SK-N-SH treated with all-trans-retinoic acid at 6 μM for 48 hours (cell line): ENCODE data around the gene CAMKMT.
A peak's percentile ranks its signal among the peaks of the same experiment; 100 is the strongest.

ENCODE experiments used
- ATAC-seq: fragments of 200-7000 bp; cut with Tn5 transposase; 3 replicates; pipeline ENCODE4 v1.9.1; 2020; ENCODE audit warnings: mild to moderate bottlenecking, moderate library complexity
- BACH2 ChIP-seq: fragments of 250-450 bp; sonication (Bioruptor Pico); IDR thresholded peaks from 2 replicates; pipeline ENCODE4 v1.9.0; 2021; ENCODE audit warnings: mild to moderate bottlenecking, borderline replicate concordance
- CSDC2 ChIP-seq: fragments of 250-450 bp; sonication (Bioruptor Pico); IDR thresholded peaks from 2 replicates; pipeline ENCODE4 v1.5.0; 2020; ENCODE audit warnings: mild to moderate bottlenecking, moderate library complexity
- ESRRG ChIP-seq: fragments of 250-450 bp; sonication (Bioruptor Pico); IDR thresholded peaks from 2 replicates; pipeline ENCODE4 v1.6.1; 2021; ENCODE audit warnings: mild to moderate bottlenecking
- GLIS3 ChIP-seq: fragments of 250-450 bp; sonication (Bioruptor Pico); IDR thresholded peaks from 2 replicates; pipeline ENCODE4 v1.5.0; 2020; ENCODE audit warnings: mild to moderate bottlenecking, moderate library complexity
- ISL1 ChIP-seq: fragments of 250-450 bp; sonication (Bioruptor Pico); IDR thresholded peaks from 2 replicates; pipeline ENCODE4 v2.1.2; 2022; ENCODE audit warnings: mild to moderate bottlenecking, moderate library complexity
- OSR1 ChIP-seq: fragments of 250-450 bp; sonication (Bioruptor Pico); IDR thresholded peaks from 2 replicates; pipeline ENCODE4 v1.8.0; 2022; ENCODE audit warnings: moderate library complexity, mild to moderate bottlenecking, inconsistent platforms
- PATZ1 ChIP-seq: fragments of 250-450 bp; sonication (Bioruptor Pico); IDR thresholded peaks from 2 replicates; pipeline ENCODE4 v1.8.0; 2020; ENCODE audit warnings: mild to moderate bottlenecking, moderate library complexity, borderline replicate concordance
- POU6F1 ChIP-seq: fragments of 250-450 bp; sonication (Bioruptor Pico); IDR thresholded peaks from 2 replicates; pipeline ENCODE4 v1.8.0; 2021; ENCODE audit warnings: low read depth, mild to moderate bottlenecking, moderate library complexity, borderline replicate concordance
- PPARA ChIP-seq: fragments of 250-450 bp; sonication (Bioruptor Pico); IDR thresholded peaks from 2 replicates; pipeline ENCODE4 v1.5.0; 2020; ENCODE audit warnings: mild to moderate bottlenecking, borderline replicate concordance
- RARB ChIP-seq: fragments of 250-450 bp; sonication (Bioruptor Pico); IDR thresholded peaks from 2 replicates; pipeline ENCODE4 v1.8.0; 2021; ENCODE audit warnings: mild to moderate bottlenecking, moderate library complexity
- SNAI2 ChIP-seq: fragments of 250-450 bp; sonication (Bioruptor Pico); IDR thresholded peaks from 2 replicates; pipeline ENCODE4 v1.5.0; 2020; ENCODE audit warnings: mild to moderate bottlenecking, moderate library complexity
- TCF4 ChIP-seq: fragments of 250-450 bp; sonication (Bioruptor Pico); IDR thresholded peaks from 2 replicates; pipeline ENCODE4 v1.8.0; 2021; ENCODE audit warnings: mild to moderate bottlenecking, moderate library complexity, borderline replicate concordance
- TOX ChIP-seq: fragments of 250-450 bp; sonication (Bioruptor Pico); IDR thresholded peaks from 2 replicates; pipeline ENCODE4 v1.8.0; 2021; ENCODE audit warnings: mild to moderate bottlenecking, moderate library complexity, borderline replicate concordance
- TSHZ2 ChIP-seq: fragments of 250-450 bp; sonication (Bioruptor Pico); IDR thresholded peaks from 2 replicates; pipeline ENCODE4 v1.5.0; 2020; ENCODE audit warnings: mild to moderate bottlenecking, moderate library complexity
- ZC3H10 ChIP-seq: fragments of 250-450 bp; sonication (Bioruptor Pico); IDR thresholded peaks from 2 replicates; pipeline ENCODE4 v1.5.1; 2021; ENCODE audit warnings: mild to moderate bottlenecking, moderate library complexity
- ZFP3 ChIP-seq: fragments of 250-450 bp; sonication (Bioruptor Pico); IDR thresholded peaks from 2 replicates; pipeline ENCODE4 v1.5.0; 2020; ENCODE audit warnings: mild to moderate bottlenecking, moderate library complexity
- ZFP30 ChIP-seq: fragments of 450-650 bp; formaldehyde crosslinking; IDR thresholded peaks from 2 replicates; pipeline ENCODE4 v1.5.0; 2022; ENCODE audit warnings: mild to moderate bottlenecking, moderate library complexity
- ZNF565 ChIP-seq: fragments of 450-650 bp; formaldehyde crosslinking; conservative IDR thresholded peaks from 2 replicates; pipeline ENCODE4 v1.5.0; 2020; ENCODE audit warnings: low read depth, mild to moderate bottlenecking, moderate library complexity
- ZNF70 ChIP-seq: fragments of 450-650 bp; formaldehyde crosslinking; IDR thresholded peaks from 2 replicates; pipeline ENCODE4 v1.5.0; 2020; ENCODE audit warnings: mild to moderate bottlenecking, moderate library complexity
- ZNF8 ChIP-seq: fragments of 450-650 bp; formaldehyde crosslinking; IDR thresholded peaks from 2 replicates; pipeline ENCODE4 v1.5.0; 2020; ENCODE audit warnings: mild to moderate bottlenecking, moderate library complexity

The CAMKMT gene

GRCh38 chr2:44329343-44329742, 32.4 kb upstream of the CAMKMT start (continued):
- TF ChIP-seq ZNF565 (CRISPR knock-in tag) (no peak), TCF4 (CRISPR knock-in tag) (no peak)

- TF ChIP-seq ZNF70 = no peak
- TF ChIP-seq SNAI2 = no peak
- no peak for TF ChIP-seq TCF4 (CRISPR knock-in tag)
- no peak for TF ChIP-seq ZFP3
- TF ChIP-seq GLIS3 (CRISPR knock-in tag) = no peak
- no peak for TF ChIP-seq CSDC2 (CRISPR knock-in tag)
- TF ChIP-seq TOX (CRISPR knock-in tag) = no peak
- TF ChIP-seq ISL1 (CRISPR knock-in tag) = no peak
- no peak for TF ChIP-seq RARB
- no peak for TF ChIP-seq ZC3H10 (CRISPR knock-in tag)
- no peak for TF ChIP-seq ZNF8 (CRISPR knock-in tag)
- TF ChIP-seq OSR1 (CRISPR knock-in tag) = no peak
- TF ChIP-seq POU6F1 = no peak
- TF ChIP-seq PATZ1 = no peak
These were observed 30.9 kb upstream of the CAMKMT start for GRCh38 chr2:44330801-44331200.

GRCh38 chr2:44333994-44334393, 27.8 kb upstream of the CAMKMT start:
- no peak for ATAC-seq
- TF ChIP-seq PPARA (CRISPR knock-in tag) (no peak), RARB (no peak), ESRRG (CRISPR knock-in tag) (no peak), ISL1 (CRISPR knock-in tag) (peak; percentile 61), PATZ1 (no peak), BACH2 (CRISPR knock-in tag) (no peak), ZFP30 (no peak)

More at GRCh38 chr2:44330801-44331200, 30.9 kb upstream of the CAMKMT start:
- no peak for ATAC-seq

GRCh38 chr2:44335806-44336538, 25.8 kb upstream of the CAMKMT start:
- no peak for ATAC-seq
- no peak for TF ChIP-seq ZNF70
- TF ChIP-seq ZNF565 (CRISPR knock-in tag) = no peak
- TF ChIP-seq PATZ1 = no peak
- TF ChIP-seq ZNF8 (CRISPR knock-in tag) = peak; percentile 62
- TF ChIP-seq, all 23 proteins: peak for 1

- 0 out of 3 replicates have a peak, but pooled peaks have one; percentile 30 for ATAC-seq
- no peak for TF ChIP-seq ZFP30
- no peak for TF ChIP-seq PATZ1
- TF ChIP-seq ZFP3 = no peak
- no peak for TF ChIP-seq POU6F1
- no peak for TF ChIP-seq TSHZ2
- no peak for TF ChIP-seq ISL1 (CRISPR knock-in tag)
- TF ChIP-seq SNAI2 = no peak
These were observed 18.9 kb upstream of the CAMKMT start for GRCh38 chr2:44342854-44343253.
